Measurements from ENCODE around the gene DPM3. TPM values are rescaled to one million over a fixed set of nuclear protein-coding genes. Genes with fewer than 3 reads are reported as not detected.

Gene DPM3
- total and polyA plus RNA-seq, 2 of the 4 experiments (the other 2 are of a cell fraction), result 29.0 to 129 TPM

DNA sequence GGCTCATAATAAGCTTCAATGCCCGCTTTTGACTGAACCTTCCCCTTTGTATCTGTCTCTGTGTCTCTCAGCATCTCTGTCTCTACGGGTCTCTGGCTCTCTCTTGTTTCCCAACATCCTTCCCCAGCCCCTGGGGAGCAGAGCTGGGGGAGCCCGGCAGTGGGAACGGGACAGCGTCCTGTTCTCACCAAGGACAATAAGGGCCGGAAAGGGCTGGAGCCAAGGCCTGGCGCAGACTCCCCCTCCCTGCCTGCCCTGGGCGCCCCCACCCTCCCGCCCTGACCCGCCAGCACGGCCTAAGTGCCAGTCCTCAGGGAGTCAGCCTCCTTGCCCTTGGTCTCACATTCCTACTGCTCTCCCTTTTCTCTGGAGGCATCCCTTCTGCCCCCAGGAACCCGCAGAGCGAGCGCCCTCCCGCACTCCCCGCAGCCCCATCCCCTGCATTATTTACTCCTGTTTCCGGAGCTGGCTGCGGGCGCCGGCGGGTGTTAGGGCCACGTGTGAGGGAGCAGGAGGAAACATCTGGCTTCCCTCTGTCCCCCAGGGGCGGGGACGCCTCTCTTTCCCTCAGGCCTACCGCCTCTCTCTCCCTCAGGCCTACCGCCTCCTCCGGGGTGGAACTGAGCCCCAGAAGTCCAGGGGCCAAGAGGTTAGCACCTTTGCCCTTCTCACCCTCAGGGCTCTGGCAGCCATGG lies 26.3 kb upstream of the DPM3 start (continued):
- TF ChIP-seq, protein P1, sequence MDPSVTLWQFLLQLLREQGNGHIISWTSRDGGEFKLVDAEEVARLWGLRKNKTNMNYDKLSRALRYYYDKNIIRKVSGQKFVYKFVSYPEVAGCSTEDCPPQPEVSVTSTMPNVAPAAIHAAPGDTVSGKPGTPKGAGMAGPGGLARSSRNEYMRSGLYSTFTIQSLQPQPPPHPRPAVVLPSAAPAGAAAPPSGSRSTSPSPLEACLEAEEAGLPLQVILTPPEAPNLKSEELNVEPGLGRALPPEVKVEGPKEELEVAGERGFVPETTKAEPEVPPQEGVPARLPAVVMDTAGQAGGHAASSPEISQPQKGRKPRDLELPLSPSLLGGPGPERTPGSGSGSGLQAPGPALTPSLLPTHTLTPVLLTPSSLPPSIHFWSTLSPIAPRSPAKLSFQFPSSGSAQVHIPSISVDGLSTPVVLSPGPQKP (IDR thresholded peaks at IDR 0.05; ENCODE audit: borderline replicate concordance, low read depth, low read length), result no peak
- TF ChIP-seq MAFK (IDR thresholded peaks at IDR 0.05; ENCODE audit: low read depth, low read length) (no peak), RAD21 (IDR thresholded peaks at IDR 0.05; ENCODE audit: low read length) (no peak), MXI1 (IDR thresholded peaks at IDR 0.05; ENCODE audit: borderline replicate concordance, low read depth, low read length) (no peak), POLR2A (IDR thresholded peaks at IDR 0.05; ENCODE audit: low read depth, low read length) (no peak), MAZ (IDR thresholded peaks at IDR 0.05; ENCODE audit: borderline replicate concordance, low read depth, low read length) (no peak)
